C4-2B (cell line): ENCODE results near the gene SEC24D.

Experiments used
- ZFX ChIP-seq: fragments of 450-650 bp; IDR thresholded peaks from 2 replicates; pipeline ENCODE4 v1.6.1; 2017
- TF ChIP-seq, protein P1 (sequence below): fragments of 450-650 bp; conservative IDR thresholded peaks from 2 replicates; pipeline ENCODE4 v1.5.1; 2017; ENCODE audit warnings: mild to moderate bottlenecking

DNA sequence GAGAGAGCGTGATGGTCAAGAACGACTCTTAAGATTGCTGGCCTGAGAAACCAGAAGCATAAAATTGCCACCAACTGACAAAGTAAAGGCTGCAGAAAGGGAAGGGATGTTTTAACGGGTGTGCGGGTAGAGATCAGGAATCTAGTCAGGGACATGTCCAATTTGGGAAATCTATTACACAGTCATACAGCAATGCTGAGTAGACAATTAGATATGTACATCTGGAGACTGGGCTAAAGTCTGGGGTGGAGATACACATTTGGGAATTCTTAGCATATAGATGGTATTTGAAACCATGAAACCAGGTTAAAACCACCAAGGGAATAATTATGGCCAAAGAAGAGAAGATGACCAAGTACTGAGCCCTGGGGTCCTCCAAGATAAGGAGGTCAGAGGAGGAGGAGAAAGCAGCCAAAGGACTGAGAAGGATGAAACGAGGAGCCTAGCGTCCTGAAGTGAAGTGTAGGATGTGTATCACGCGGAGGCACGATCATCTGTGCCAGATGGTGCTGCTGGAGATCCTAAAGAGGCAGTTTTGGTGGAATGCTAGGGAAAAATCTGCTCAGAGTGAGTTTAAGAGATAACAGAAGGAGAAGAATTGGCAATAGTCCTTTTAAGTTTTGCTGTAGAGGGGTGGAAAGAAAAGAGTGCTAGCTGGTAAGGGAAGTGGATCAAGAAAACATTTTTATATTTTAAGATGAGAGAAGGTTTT lies 36.5 kb downstream of the SEC24D start:
- TF ChIP-seq, protein P1, sequence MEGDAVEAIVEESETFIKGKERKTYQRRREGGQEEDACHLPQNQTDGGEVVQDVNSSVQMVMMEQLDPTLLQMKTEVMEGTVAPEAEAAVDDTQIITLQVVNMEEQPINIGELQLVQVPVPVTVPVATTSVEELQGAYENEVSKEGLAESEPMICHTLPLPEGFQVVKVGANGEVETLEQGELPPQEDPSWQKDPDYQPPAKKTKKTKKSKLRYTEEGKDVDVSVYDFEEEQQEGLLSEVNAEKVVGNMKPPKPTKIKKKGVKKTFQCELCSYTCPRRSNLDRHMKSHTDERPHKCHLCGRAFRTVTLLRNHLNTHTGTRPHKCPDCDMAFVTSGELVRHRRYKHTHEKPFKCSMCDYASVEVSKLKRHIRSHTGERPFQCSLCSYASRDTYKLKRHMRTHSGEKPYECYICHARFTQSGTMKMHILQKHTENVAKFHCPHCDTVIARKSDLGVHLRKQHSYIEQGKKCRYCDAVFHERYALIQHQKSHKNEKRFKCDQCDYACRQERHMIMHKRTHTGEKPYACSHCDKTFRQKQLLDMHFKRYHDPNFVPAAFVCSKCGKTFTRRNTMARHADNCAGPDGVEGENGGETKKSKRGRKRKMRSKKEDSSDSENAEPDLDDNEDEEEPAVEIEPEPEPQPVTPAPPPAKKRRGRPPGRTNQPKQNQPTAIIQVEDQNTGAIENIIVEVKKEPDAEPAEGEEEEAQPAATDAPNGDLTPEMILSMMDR: no peak
- TF ChIP-seq ZFX: no peak
